Measurements from ENCODE around the gene SAP130.
"Not testable (repeated sequence)": the region's sequence is repeated elsewhere in the genome, so short reads cannot be mapped to it uniquely, and the experiment has no call there.

Gene SAP130

GRCh38 chr2:127950264-127950663, 77.6 kb downstream of the SAP130 start:
- DNase-seq = no peak

- DNase-seq = no peak
These were observed 82.6 kb downstream of the SAP130 start for GRCh38 chr2:127945281-127945680.

GRCh38 chr2:127943186-127943585, 84.7 kb downstream of the SAP130 start:
- DNase-seq = no peak

GRCh38 chr2:127942002-127942401, 85.9 kb downstream of the SAP130 start:
- no peak for DNase-seq

GRCh38 chr2:127941461-127941860, 86.4 kb downstream of the SAP130 start:
- DNase-seq = no peak

- DNase-seq = no peak
These were observed 87.2 kb downstream of the SAP130 start for GRCh38 chr2:127940641-127941040.

GRCh38 chr2:127935337-127935736, 92.5 kb downstream of the SAP130 start:
- no peak for DNase-seq

- DNase-seq = no peak
These were observed 95.5 kb downstream of the SAP130 start for GRCh38 chr2:127932199-127932876.

GRCh38 chr2:127929449-127929848, 98.4 kb downstream of the SAP130 start:
- DNase-seq = no peak

- DNase-seq = no peak
These were observed 100.5 kb downstream of the SAP130 start for GRCh38 chr2:127927384-127927783.

GRCh38 chr2:127917916-127918315, 109.9 kb downstream of the SAP130 start:
- no peak for DNase-seq

- DNase-seq = no peak
These were observed 113.9 kb downstream of the SAP130 start for GRCh38 chr2:127913808-127914457.

- no peak for DNase-seq
These were observed 116.1 kb downstream of the SAP130 start for GRCh38 chr2:127911737-127912136.

- no peak for DNase-seq
These were observed 117.4 kb downstream of the SAP130 start for GRCh38 chr2:127910415-127910814.

GRCh38 chr2:127909019-127909418, 118.8 kb downstream of the SAP130 start:
- DNase-seq = no peak

- not testable (repeated sequence) for DNase-seq
These were observed 120.0 kb downstream of the SAP130 start for GRCh38 chr2:127907733-127908400.

- DNase-seq = no peak
These were observed 121.5 kb downstream of the SAP130 start for GRCh38 chr2:127906206-127906926.

GRCh38 chr2:127901339-127902056, 126.4 kb downstream of the SAP130 start:
- DNase-seq = no peak

GRCh38 chr2:127897531-127898211, 130.2 kb downstream of the SAP130 start:
- DNase-seq = no peak

- no peak for DNase-seq
These were observed 134.4 kb downstream of the SAP130 start for GRCh38 chr2:127893494-127893893.

- DNase-seq = no peak
These were observed 134.8 kb downstream of the SAP130 start for GRCh38 chr2:127893033-127893432.

- DNase-seq = peak; percentile 28
These were observed 136.0 kb downstream of the SAP130 start for GRCh38 chr2:127891811-127892210.

Data from hematopoietic multipotent progenitor cell treated with erythropoietin and hydrocortisone succinate and interleukin-3 and kit ligand, for 8 days (in vitro differentiated cells).